ENCODE results near the gene EXOC3L1.

Gene EXOC3L1

GRCh38 chr16:67144943-67145342, 45.0 kb downstream of the EXOC3L1 start:
- Histone ChIP-seq H3K9me3 (peaks cover 6% of the 10 kb centered on the region; the same call in 1 of the 2 replicates), H3K9ac (0 out of 2 replicates have a peak overlapping the region, but pooled peaks have one; percentile 10), H3K27ac (no peak overlapping the region), H3K27me3 (peaks cover 13% of the 10 kb centered on the region), H3K4me2 (no peak overlapping the region), H3K36me3 (peaks cover 100% of the 10 kb centered on the region), H3K4me1 (no peaks in the 10 kb centered on the region), H3K4me3 (no peak overlapping the region), H4K20me1 (peaks cover 55% of the 10 kb centered on the region)
- no peak for TF ChIP-seq Cebpa-rat (IDR thresholded peaks at IDR 0.05)

GRCh38 chr16:67142342-67142741, 47.6 kb downstream of the EXOC3L1 start:
- no peak for TF ChIP-seq Cebpa-rat (IDR thresholded peaks at IDR 0.05)
- H3K4me3 ChIP-seq = no peak overlapping the region
- H3K36me3 ChIP-seq = peaks cover 100% of the 10 kb centered on the region
- H3K4me2 ChIP-seq = no peak overlapping the region
- no peak overlapping the region for H3K27ac ChIP-seq
- no peak overlapping the region for H3K9ac ChIP-seq
- no peaks in the 10 kb centered on the region for H3K27me3 ChIP-seq
- H4K20me1 ChIP-seq = peaks cover 29% of the 10 kb centered on the region
- H3K4me1 ChIP-seq = no peaks in the 10 kb centered on the region
- H3K9me3 ChIP-seq = no peaks in the 10 kb centered on the region

- Histone ChIP-seq H3K9ac (no peak overlapping the region), H3K9me3 (no peaks in the 10 kb centered on the region), H4K20me1 (peaks cover 20% of the 10 kb centered on the region; the same call in 1 of the 2 replicates), H3K27me3 (no peaks in the 10 kb centered on the region), H3K4me2 (no peak overlapping the region), H3K4me3 (no peak overlapping the region), H3K36me3 (peaks cover 100% of the 10 kb centered on the region), H3K4me1 (no peaks in the 10 kb centered on the region), H3K27ac (no peak overlapping the region)
- no peak for TF ChIP-seq Cebpa-rat (IDR thresholded peaks at IDR 0.05)
Observed at GRCh38 chr16:67141391-67141790, 48.5 kb downstream of the EXOC3L1 start.

GRCh38 chr16:67137605-67138004, 52.3 kb downstream of the EXOC3L1 start:
- Histone ChIP-seq H3K9ac (no peak overlapping the region), H3K27ac (no peak overlapping the region), H3K4me2 (no peak overlapping the region), H3K27me3 (no peaks in the 10 kb centered on the region), H3K4me1 (no peaks in the 10 kb centered on the region), H4K20me1 (no peaks in the 10 kb centered on the region), H3K9me3 (no peaks in the 10 kb centered on the region), H3K36me3 (peaks cover 100% of the 10 kb centered on the region), H3K4me3 (no peak overlapping the region)
- TF ChIP-seq Cebpa-rat (IDR thresholded peaks at IDR 0.05) = no peak

Measured in BLaER1 (cell line).